ENCODE measurements around the gene PRKCZ. TPM values are rescaled to one million over a fixed set of nuclear protein-coding genes. Genes with fewer than 3 reads are reported as not detected.

Gene PRKCZ
- total and polyA plus RNA-seq, 9 of the 15 experiments (the other 6 are each of a cell fraction or from before 2014, with no cell fraction given), result 0.07 to 3.1 (median 1.3) TPM

DNA sequence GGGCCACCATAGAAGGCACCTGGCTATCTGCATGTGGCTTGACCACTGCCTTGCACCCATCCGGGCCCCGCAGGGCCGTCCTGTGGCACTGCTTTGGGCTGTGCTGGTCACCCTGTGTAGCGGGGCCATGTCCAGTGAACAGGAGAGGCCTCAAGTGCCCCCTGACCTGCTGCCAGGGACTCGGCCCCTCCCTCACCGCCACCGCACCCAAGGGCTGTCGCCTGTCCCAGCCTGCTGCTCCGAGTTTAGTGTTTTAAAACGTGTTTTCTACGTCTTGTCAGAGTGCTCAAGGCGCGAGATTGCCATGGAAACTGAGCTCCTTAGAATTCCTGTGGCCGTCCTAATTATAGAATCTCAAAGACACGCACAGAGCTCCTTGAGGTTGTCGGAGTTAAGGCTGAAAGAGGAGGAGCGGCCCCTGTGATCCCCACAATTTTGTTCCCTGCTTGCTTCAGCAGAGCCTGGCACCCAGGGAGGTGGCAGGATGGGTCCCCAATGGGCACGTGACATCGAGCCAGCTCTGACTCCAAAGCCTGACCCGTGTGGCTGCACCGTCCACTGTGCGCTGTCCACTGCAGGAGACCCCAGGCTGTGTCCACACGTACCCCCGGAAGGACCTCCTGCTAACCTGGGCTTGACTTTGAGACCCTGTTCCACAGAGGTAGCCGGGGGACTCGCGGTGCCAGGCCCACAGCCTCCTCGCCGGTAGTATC, 78.1 kb downstream of the PRKCZ start:
- Histone ChIP-seq H3K4me3 (no peak overlapping the region), H2AFZ (ENCODE audit: low read depth, low read length) (no peak overlapping the region), H3K4me2 (ENCODE audit: insufficient read depth, low read length) (no peak overlapping the region), H3K9me1 (ENCODE audit: control insufficient read depth, insufficient read depth, low read length) (peaks cover 7% of the 10 kb centered on the region), H3K9ac (ENCODE audit: insufficient read depth in 1 of 2, low read depth in 2 of 2, low read length in 2 of 2) (peak overlapping the region in 1 of 2 experiments; percentile 38; a peak in 2 of 4 replicates), H3K4me1 (replicated peaks in 1 of 2; ENCODE audit: control insufficient read depth in 2 of 2, insufficient read depth in 2 of 2, low read length in 2 of 2) (peaks cover 8 to 46% of the 10 kb centered on the region in 2 experiments), H3K27me3 (ENCODE audit: control insufficient read depth in 2 of 2, insufficient read depth in 2 of 2, low read length in 2 of 2) (peaks cover 43 to 51% of the 10 kb centered on the region in 2 experiments), H3K9me3 (replicated peaks; ENCODE audit: control insufficient read depth, insufficient read depth, low read depth, low read length) (no peaks in the 10 kb centered on the region), H3K27ac (ENCODE audit: extremely low read depth, low read depth, low read length) (no peak overlapping the region), H4K20me1 (replicated peaks; ENCODE audit: control insufficient read depth, insufficient read depth, low read length) (no peaks in the 10 kb centered on the region), H3K36me3 (ENCODE audit: control insufficient read depth, insufficient read depth, low read length) (no peaks in the 10 kb centered on the region), H3K79me2 (ENCODE audit: control insufficient read depth, insufficient read depth, low read length) (no peaks in the 10 kb centered on the region)
- ATAC-seq, result no peak
- intact Hi-C loops (cut with micrococcal nuclease) (no loop called here), in situ Hi-C loops (cut with MboI) (no loop called here)
- no peak for FAIRE-seq
- 3% methylated on average over 28 of the region's 29 CpGs for WGBS (ENCODE audit: insufficient coverage, low coverage, missing lambda C conversion rate)
- DNase-seq (ENCODE audit: extremely low read depth in 1 of 4, low spot score in 3 of 4), result no peak
- ChIA-PET CTCF (ENCODE audit: low intra/inter-chr PET ratio) (no interaction called here), POLR2A (interaction anchor here (0.6 to 1.2 kb wide), 3 partner anchors 12 to 854 kb away, joined by 3 read pairs; partner anchors contain the start of gene UBE2J2)
- TF ChIP-seq ESRRB (CRISPR knock-in tag; IDR thresholded peaks at IDR 0.05; ENCODE audit: borderline replicate concordance) (no peak), USF1 (CRISPR knock-in tag; IDR thresholded peaks at IDR 0.05) (peak; percentile 67), ATF2 (CRISPR knock-in tag; IDR thresholded peaks at IDR 0.05) (0 out of 2 replicates have a peak, but pooled peaks have one; percentile 23)
- TF ChIP-seq, protein P1, sequence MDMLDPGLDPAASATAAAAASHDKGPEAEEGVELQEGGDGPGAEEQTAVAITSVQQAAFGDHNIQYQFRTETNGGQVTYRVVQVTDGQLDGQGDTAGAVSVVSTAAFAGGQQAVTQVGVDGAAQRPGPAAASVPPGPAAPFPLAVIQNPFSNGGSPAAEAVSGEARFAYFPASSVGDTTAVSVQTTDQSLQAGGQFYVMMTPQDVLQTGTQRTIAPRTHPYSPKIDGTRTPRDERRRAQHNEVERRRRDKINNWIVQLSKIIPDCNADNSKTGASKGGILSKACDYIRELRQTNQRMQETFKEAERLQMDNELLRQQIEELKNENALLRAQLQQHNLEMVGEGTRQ (CRISPR knock-in tag; IDR thresholded peaks at IDR 0.05), result peak; percentile 44; the same call in 1 of the 2 replicates
- BruUV-seq (replicated peaks), result no TSS peak
